ENCODE measurements around the gene HINT3. TPM values are rescaled to one million over a fixed set of nuclear protein-coding genes. Genes with fewer than 3 reads are reported as not detected.

The HINT3 gene
- total and polyA plus RNA-seq, 2 of the 13 experiments (the other 11 are each of a cell fraction or from before 2014, with no cell fraction given), result 3.1 to 22.8 TPM

- TF ChIP-seq DZIP1 (CRISPR knock-in tag; IDR thresholded peaks at IDR 0.05), result no peak
- no peak for TF ChIP-seq IKZF1 (IDR thresholded peaks at IDR 0.05)
- no peak for TF ChIP-seq ATF1 (CRISPR knock-in tag; IDR thresholded peaks at IDR 0.05)
- TF ChIP-seq REST (IDR thresholded peaks at IDR 0.05; ENCODE audit: borderline replicate concordance in 1 of 2, low read depth in 1 of 2, low read length in 2 of 2), result peak in 1 of 2 experiments; percentile 71; a peak in 2 of 4 replicates
- no peak for TF ChIP-seq MNT (IDR thresholded peaks at IDR 0.05)
- TF ChIP-seq HNRNPH1 (optimal IDR thresholded peaks at IDR 0.05; ENCODE audit: low read depth, low read length), result peak; percentile 71
- peak; percentile 64; the same call in 1 of the 2 replicates for TF ChIP-seq ZBTB21 (CRISPR knock-in tag; IDR thresholded peaks at IDR 0.05)
- TF ChIP-seq BORCS8-MEF2B (CRISPR knock-in tag; IDR thresholded peaks at IDR 0.05), result peak; percentile 75
- TF ChIP-seq ZNF44 (CRISPR knock-in tag; IDR thresholded peaks at IDR 0.05), result peak; percentile 61
- peak; percentile 75; the same call in 1 of the 2 replicates for TF ChIP-seq GATA4 (IDR thresholded peaks at IDR 0.05; ENCODE audit: borderline replicate concordance, low read depth)
- TF ChIP-seq CEBPG (CRISPR knock-in tag; IDR thresholded peaks at IDR 0.05), result peak; percentile 30
- no peak for TF ChIP-seq PAWR (CRISPR knock-in tag; IDR thresholded peaks at IDR 0.05; ENCODE audit: borderline replicate concordance)
- peak; percentile 46; the same call in 1 of the 2 replicates for TF ChIP-seq ZNF160 (CRISPR knock-in tag; IDR thresholded peaks at IDR 0.05)
- TF ChIP-seq CTCF (CRISPR knock-in tag; IDR thresholded peaks at IDR 0.05), result peak; percentile 46
- TF ChIP-seq ARID2 (CRISPR knock-in tag; IDR thresholded peaks at IDR 0.05; ENCODE audit: borderline replicate concordance), result peak; percentile 88; the same call in 1 of the 2 replicates
- peak; percentile 91 for TF ChIP-seq ZNF225 (CRISPR knock-in tag; IDR thresholded peaks at IDR 0.05)
- TF ChIP-seq UBTF (CRISPR knock-in tag; IDR thresholded peaks at IDR 0.05), result peak; percentile 92
Measured at GRCh38 chr6:125986301-125987025, 29.9 kb downstream of the HINT3 start, which contains the start of gene TRMT11 (continued).
